Stimulated activated naive B cell treated with anti-CD40 and anti-IgM and Interleukin-4, amounts not matched to agents 10 μg/mL and 1 μg/mL and 100 μg/mL, for 72 hours (primary cell): ENCODE measurements around the gene H3-3A.

ENCODE experiments used
- ATAC-seq, 2 donors: fragments of 150-1000 bp; cut with Tn5 transposase; replicated peaks; 2 replicates each; pipeline ENCODE4 v1.10.0; 2021; ENCODE audit warnings: moderate library complexity in 1 of 2
- DNase-seq: peaks from one replicate; pipeline ENCODE4 v3.0.0; 2021
- H3K27ac Mint-ChIP-seq: one replicate; pipeline ENCODE4 v1.8.0; 2022; ENCODE audit warnings: mild to moderate bottlenecking, mixed read lengths
- H3K27me3 Mint-ChIP-seq, 2 donors: one replicate each; pipeline ENCODE4 v1.8.0; 2022; ENCODE audit warnings: mixed read lengths in 2 of 2
- H3K36me3 Mint-ChIP-seq, 2 donors: one replicate each; pipeline ENCODE4 v1.8.0; 2022; ENCODE audit warnings: mixed read lengths in 2 of 2, mild to moderate bottlenecking in 1 of 2
- H3K4me1 Mint-ChIP-seq, 2 donors: one replicate each; pipeline ENCODE4 v1.8.0; 2022; ENCODE audit warnings: mixed read lengths in 2 of 2, mild to moderate bottlenecking in 1 of 2
- H3K4me3 Mint-ChIP-seq, 2 donors: one replicate each; pipeline ENCODE4 v1.8.0; 2022; ENCODE audit warnings: mild to moderate bottlenecking in 2 of 2, mixed read lengths in 2 of 2, moderate library complexity in 1 of 2
- H3K9me3 Mint-ChIP-seq, 2 donors: one replicate each; pipeline ENCODE4 v1.8.0; 2022; ENCODE audit warnings: mixed read lengths in 2 of 2, mild to moderate bottlenecking in 1 of 2

H3-3A gene

GRCh38 chr1:226107471-226108460, 45.2 kb downstream of the H3-3A start:
- Mint-ChIP-seq H3K4me1 (peaks cover 34 to 40% of the 10 kb centered on the region in 2 donors), H3K4me3 (no peak overlapping the region), H3K27ac (peak overlapping the region; percentile 11), H3K36me3 (no peaks in the 10 kb centered on the region), H3K9me3 (no peaks in the 10 kb centered on the region), H3K27me3 (no peaks in the 10 kb centered on the region)
- ATAC-seq (no peak), DNase-seq (no peak)

- H3K36me3 Mint-ChIP-seq, result no peaks in the 10 kb centered on the region
- H3K4me1 Mint-ChIP-seq, result peaks cover 35 to 43% of the 10 kb centered on the region in 2 donors
- H3K27ac Mint-ChIP-seq, result peak overlapping the region; percentile 97
- DNase-seq (no peak), ATAC-seq (peak in 1 of 2 donors; percentile 0)
- no peaks in the 10 kb centered on the region for H3K9me3 Mint-ChIP-seq
- no peaks in the 10 kb centered on the region for H3K27me3 Mint-ChIP-seq
- peak overlapping the region; percentile 92 to 95 for H3K4me3 Mint-ChIP-seq
Observed at GRCh38 chr1:226108935-226109828, 46.7 kb downstream of the H3-3A start.

GRCh38 chr1:226109829-226110248, 47.3 kb downstream of the H3-3A start:
- H3K27me3 Mint-ChIP-seq, result no peaks in the 10 kb centered on the region
- H3K27ac Mint-ChIP-seq, result peak overlapping the region; percentile 97
- H3K4me3 Mint-ChIP-seq, result peak overlapping the region; percentile 92 to 95

GRCh38 chr1:226110249-226111097, 48.0 kb downstream of the H3-3A start:
- Mint-ChIP-seq H3K27me3 (no peaks in the 10 kb centered on the region), H3K4me3 (peak overlapping the region; percentile 92 to 95), H3K36me3 (no peaks in the 10 kb centered on the region), H3K27ac (peak overlapping the region; percentile 97), H3K9me3 (no peaks in the 10 kb centered on the region), H3K4me1 (peaks cover 35 to 43% of the 10 kb centered on the region in 2 donors)
- ATAC-seq (peak; percentile 83), DNase-seq (peak; percentile 94)

More at GRCh38 chr1:226109829-226110248, 47.3 kb downstream of the H3-3A start:
- DNase-seq, result peak; percentile 86
- peaks cover 35 to 43% of the 10 kb centered on the region in 2 donors for H3K4me1 Mint-ChIP-seq
- H3K9me3 Mint-ChIP-seq, result no peaks in the 10 kb centered on the region
- ATAC-seq, result peak; percentile 67 to 72
- no peaks in the 10 kb centered on the region for H3K36me3 Mint-ChIP-seq

GRCh38 chr1:226111098-226111882, 48.8 kb downstream of the H3-3A start:
- Mint-ChIP-seq H3K27ac (peak overlapping the region; percentile 96), H3K27me3 (no peaks in the 10 kb centered on the region), H3K36me3 (no peaks in the 10 kb centered on the region), H3K4me3 (peak overlapping the region; percentile 80 to 92), H3K4me1 (peaks cover 37 to 48% of the 10 kb centered on the region in 2 donors), H3K9me3 (no peaks in the 10 kb centered on the region)
- DNase-seq (no peak), ATAC-seq (peak in 1 of 2 donors; percentile 7)

GRCh38 chr1:226111883-226112261, 49.4 kb downstream of the H3-3A start:
- Mint-ChIP-seq H3K9me3 (no peaks in the 10 kb centered on the region), H3K4me1 (peaks cover 37 to 49% of the 10 kb centered on the region in 2 donors), H3K27ac (peak overlapping the region; percentile 96), H3K36me3 (no peaks in the 10 kb centered on the region), H3K27me3 (no peaks in the 10 kb centered on the region), H3K4me3 (peak overlapping the region; percentile 80 to 92)
- DNase-seq (no peak), ATAC-seq (no peak)

- H3K4me3 Mint-ChIP-seq, result peak overlapping the region in 1 of 2 donors; percentile 66
- no peaks in the 10 kb centered on the region for H3K9me3 Mint-ChIP-seq
- peak overlapping the region; percentile 42 for H3K27ac Mint-ChIP-seq
- no peak for ATAC-seq
- no peaks in the 10 kb centered on the region for H3K27me3 Mint-ChIP-seq
- H3K36me3 Mint-ChIP-seq, result no peaks in the 10 kb centered on the region
- peaks cover 36 to 45% of the 10 kb centered on the region in 2 donors for H3K4me1 Mint-ChIP-seq
- no peak for DNase-seq
Observed at GRCh38 chr1:226112626-226113025, 50.1 kb downstream of the H3-3A start.

GRCh38 chr1:226116673-226117072, 54.2 kb downstream of the H3-3A start:
- ATAC-seq, result no peak
- no peaks in the 10 kb centered on the region for H3K27me3 Mint-ChIP-seq
- H3K36me3 Mint-ChIP-seq, result no peaks in the 10 kb centered on the region
- no peaks in the 10 kb centered on the region for H3K9me3 Mint-ChIP-seq
- no peak overlapping the region for H3K27ac Mint-ChIP-seq
- peaks cover 38 to 52% of the 10 kb centered on the region in 2 donors for H3K4me1 Mint-ChIP-seq
- H3K4me3 Mint-ChIP-seq, result no peak overlapping the region
- no peak for DNase-seq

GRCh38 chr1:226117330-226117729, 54.8 kb downstream of the H3-3A start:
- ATAC-seq, result no peak
- DNase-seq, result no peak
- Mint-ChIP-seq H3K36me3 (no peaks in the 10 kb centered on the region), H3K9me3 (no peaks in the 10 kb centered on the region), H3K4me1 (peaks cover 35 to 46% of the 10 kb centered on the region in 2 donors), H3K27me3 (no peaks in the 10 kb centered on the region), H3K4me3 (no peak overlapping the region), H3K27ac (no peak overlapping the region)

GRCh38 chr1:226118357-226118756, 55.8 kb downstream of the H3-3A start:
- Mint-ChIP-seq H3K4me1 (peaks cover 36 to 48% of the 10 kb centered on the region in 2 donors), H3K4me3 (no peak overlapping the region), H3K27me3 (no peaks in the 10 kb centered on the region), H3K27ac (peak overlapping the region; percentile 28), H3K9me3 (no peaks in the 10 kb centered on the region), H3K36me3 (no peaks in the 10 kb centered on the region)
- DNase-seq, result no peak
- ATAC-seq, result no peak

- no peaks in the 10 kb centered on the region for H3K36me3 Mint-ChIP-seq
- peak overlapping the region; percentile 31 for H3K27ac Mint-ChIP-seq
- H3K4me3 Mint-ChIP-seq, result no peak overlapping the region
- no peak for DNase-seq
- peaks cover 44 to 56% of the 10 kb centered on the region in 2 donors for H3K4me1 Mint-ChIP-seq
- no peak for ATAC-seq
- H3K27me3 Mint-ChIP-seq, result no peaks in the 10 kb centered on the region
- no peaks in the 10 kb centered on the region for H3K9me3 Mint-ChIP-seq
Observed at GRCh38 chr1:226119169-226119568, 56.7 kb downstream of the H3-3A start.

GRCh38 chr1:226120398-226120797, 57.9 kb downstream of the H3-3A start:
- H3K9me3 Mint-ChIP-seq, result no peaks in the 10 kb centered on the region
- ATAC-seq (no peak), DNase-seq (no peak)
- H3K4me1 Mint-ChIP-seq, result peaks cover 51 to 68% of the 10 kb centered on the region in 2 donors
- peak overlapping the region; percentile 92 for H3K27ac Mint-ChIP-seq
- peak overlapping the region in 1 of 2 donors; percentile 80 for H3K4me3 Mint-ChIP-seq
- no peaks in the 10 kb centered on the region for H3K36me3 Mint-ChIP-seq
- no peaks in the 10 kb centered on the region for H3K27me3 Mint-ChIP-seq

GRCh38 chr1:226121049-226121586, 58.6 kb downstream of the H3-3A start:
- peak overlapping the region; percentile 80 to 83 for H3K4me3 Mint-ChIP-seq

More at GRCh38 chr1:226121049-226121586, 58.6 kb downstream of the H3-3A start:
- H3K9me3 Mint-ChIP-seq, result no peaks in the 10 kb centered on the region
- no peak for ATAC-seq
- H3K27me3 Mint-ChIP-seq, result no peaks in the 10 kb centered on the region
- H3K4me1 Mint-ChIP-seq, result peaks cover 52 to 72% of the 10 kb centered on the region in 2 donors
- peak overlapping the region; percentile 92 for H3K27ac Mint-ChIP-seq
- DNase-seq, result no peak
- H3K36me3 Mint-ChIP-seq, result no peaks in the 10 kb centered on the region
